Medulla oblongata (tissue), 1 donor: ENCODE results near the gene OSER1.
A peak's percentile ranks its signal among the peaks of the same experiment; 100 is the strongest.
"Not testable (repeated sequence)": the region's sequence is repeated elsewhere in the genome, so short reads cannot be mapped to it uniquely, and the experiment has no call there.

ENCODE experiments used
- DNase-seq: peaks from one replicate; pipeline ENCODE4 v3.0.0-alpha.2; 2015; ENCODE audit errors: extremely low spot score

OSER1 gene

GRCh38 chr20:44200983-44201382 is 9.6 kb downstream of the OSER1 start:
- no peak for DNase-seq

GRCh38 chr20:44200371-44200770 is 10.2 kb downstream of the OSER1 start:
- DNase-seq = no peak

- DNase-seq = no peak
Observed at GRCh38 chr20:44199877-44200276, 10.7 kb downstream of the OSER1 start.

GRCh38 chr20:44198872-44199271 is 11.7 kb downstream of the OSER1 start:
- DNase-seq = no peak

- no peak for DNase-seq
Observed at GRCh38 chr20:44196271-44196670, 14.3 kb downstream of the OSER1 start.

- no peak for DNase-seq
Observed at GRCh38 chr20:44195605-44196004, 15.0 kb downstream of the OSER1 start.

- DNase-seq = no peak
Observed at GRCh38 chr20:44193801-44194200, 16.8 kb downstream of the OSER1 start.

- DNase-seq = not testable (repeated sequence)
Observed at GRCh38 chr20:44191640-44192039, 18.9 kb downstream of the OSER1 start.

GRCh38 chr20:44190197-44190852 is 20.2 kb downstream of the OSER1 start:
- DNase-seq = peak; percentile 73

- DNase-seq = no peak
Observed at GRCh38 chr20:44188752-44189151, 21.8 kb downstream of the OSER1 start.

GRCh38 chr20:44187772-44188709 is 22.5 kb downstream of the OSER1 start:
- DNase-seq = no peak

- DNase-seq = no peak
Observed at GRCh38 chr20:44187054-44187771, 23.4 kb downstream of the OSER1 start, which contains the start of gene JPH2. Gene JPH2 (minus strand): TSS chr20:44187188. CDS start chr20:44186705, 483 bp downstream.

GRCh38 chr20:44186674-44187053 is 23.9 kb downstream of the OSER1 start:
- DNase-seq = no peak

GRCh38 chr20:44186201-44186600 is 24.4 kb downstream of the OSER1 start:
- no peak for DNase-seq

GRCh38 chr20:44185574-44185973 is 25.0 kb downstream of the OSER1 start:
- DNase-seq = no peak

GRCh38 chr20:44183282-44183681 is 27.3 kb downstream of the OSER1 start:
- DNase-seq = no peak

GRCh38 chr20:44182863-44183262 is 27.7 kb downstream of the OSER1 start:
- DNase-seq = no peak

GRCh38 chr20:44182135-44182765 is 28.3 kb downstream of the OSER1 start:
- no peak for DNase-seq

GRCh38 chr20:44181611-44182010 is 29.0 kb downstream of the OSER1 start:
- DNase-seq = no peak

- no peak for DNase-seq
Observed at GRCh38 chr20:44180814-44181213, 29.8 kb downstream of the OSER1 start.

GRCh38 chr20:44176833-44177534 is 33.6 kb downstream of the OSER1 start:
- no peak for DNase-seq
